ENCODE data around the gene OR8I2.
"Not testable (repeated sequence)": the region's sequence is repeated elsewhere in the genome, so short reads cannot be mapped to it uniquely, and the experiment has no call there.

OR8I2 gene

GRCh38 chr11:56093008-56093407 is at the start of gene OR8I2:
Gene OR8I2, plus strand, starts transcription at chr11:56093308. Its CDS starts 0 bp downstream, at chr11:56093308.
- DNase-seq (ENCODE audit: low read depth in 2 of 2), result no peak

GRCh38 chr11:56045538-56045937 is 47.6 kb upstream of the OR8I2 start:
- DNase-seq (ENCODE audit: low read depth in 2 of 2), result no peak

DNA sequence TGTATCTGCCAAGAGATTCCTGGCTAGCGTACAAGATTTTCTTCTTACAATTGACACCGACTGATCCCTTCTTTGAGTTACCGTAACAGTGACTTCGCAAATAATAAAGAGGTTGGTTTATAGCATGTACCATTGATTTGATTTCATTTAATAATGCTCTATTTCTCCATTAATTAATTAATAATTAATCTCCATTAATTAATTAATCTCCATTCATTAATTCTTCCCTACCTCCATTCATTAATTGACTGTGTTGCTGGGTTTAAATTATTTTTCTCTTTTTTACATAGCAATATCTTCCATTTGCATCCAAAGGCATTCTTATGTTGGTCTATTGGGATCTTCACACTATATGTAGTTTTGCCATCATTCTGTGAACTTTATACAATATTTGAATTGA is 44.6 kb upstream of the OR8I2 start:
- no peak for DNase-seq (ENCODE audit: low read depth in 2 of 2)

- DNase-seq (ENCODE audit: low read depth in 2 of 2), result no peak
These were observed 43.6 kb upstream of the OR8I2 start for GRCh38 chr11:56049487-56049886.

- DNase-seq (ENCODE audit: low read depth in 2 of 2), result not testable (repeated sequence)
These were observed 36.7 kb upstream of the OR8I2 start for GRCh38 chr11:56056366-56056765.

DNA sequence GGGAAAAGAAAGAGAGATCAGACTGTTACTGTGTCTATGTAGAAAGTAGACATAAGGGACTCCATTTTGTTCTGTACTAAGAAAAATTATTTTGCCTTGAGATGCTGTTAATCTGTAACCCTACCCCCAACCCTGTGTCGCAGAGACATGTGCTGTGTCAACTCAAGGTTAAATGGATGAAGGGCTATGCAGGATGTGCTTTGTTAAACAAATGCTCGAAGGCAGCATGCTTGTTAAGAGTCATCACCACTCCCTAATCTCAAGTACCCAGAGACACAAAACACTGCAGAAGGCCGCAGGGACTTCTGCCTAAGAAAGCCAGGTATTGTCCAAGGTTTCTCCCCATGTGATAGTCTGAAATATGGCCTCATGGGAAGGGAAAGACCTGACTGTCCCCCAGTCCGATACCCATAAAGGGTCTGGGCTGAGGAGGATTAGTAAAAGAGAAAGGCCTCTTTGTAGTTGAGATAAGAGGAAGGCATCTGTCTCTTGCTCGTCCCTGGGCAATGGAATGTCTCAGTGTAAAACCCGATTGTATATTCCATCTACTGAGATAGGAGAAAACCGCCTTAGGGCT is 35.4 kb upstream of the OR8I2 start:
- DNase-seq (ENCODE audit: low read depth in 2 of 2), result not testable (repeated sequence)

- not testable (repeated sequence) for DNase-seq (ENCODE audit: low read depth in 2 of 2)
These were observed 34.8 kb upstream of the OR8I2 start for GRCh38 chr11:56058260-56058780.

DNA sequence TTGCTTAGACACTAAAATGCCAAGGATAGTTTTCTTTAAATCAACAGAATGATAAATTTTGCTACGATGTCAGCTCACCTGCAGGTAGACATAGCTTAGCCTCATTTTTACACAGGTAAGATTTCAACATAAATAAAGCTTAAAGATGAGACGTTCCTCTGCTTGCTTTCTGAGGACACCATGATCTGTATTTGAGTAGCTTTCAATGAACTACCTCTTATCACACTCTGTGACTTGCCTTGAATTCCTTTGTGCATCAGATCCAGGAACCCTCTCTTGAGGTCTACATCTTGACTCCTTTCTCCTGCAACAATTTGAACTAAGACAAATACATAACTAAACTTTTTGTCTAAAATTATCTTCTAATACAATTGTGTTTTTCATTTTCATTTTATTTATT is 26.1 kb upstream of the OR8I2 start:
- no peak for DNase-seq (ENCODE audit: low read depth in 2 of 2)

DNA sequence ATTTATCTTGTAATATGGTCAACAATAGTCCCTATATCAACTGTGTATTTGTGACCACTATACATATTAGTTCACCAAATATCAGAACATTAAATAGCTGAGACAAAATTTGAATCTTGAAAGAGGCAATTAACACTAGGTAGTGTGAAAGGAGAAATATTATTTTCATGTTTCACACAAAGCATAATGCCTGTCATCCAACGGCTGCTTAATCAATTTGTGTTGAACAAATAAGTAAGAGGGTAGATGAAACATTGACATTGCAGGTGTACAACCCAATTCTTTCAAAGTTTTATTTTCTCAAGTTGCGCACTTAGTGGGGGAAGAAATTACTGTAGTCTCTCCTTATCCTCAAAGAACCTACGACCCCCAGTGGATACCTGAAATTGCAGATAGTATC is 3.4 kb upstream of the OR8I2 start:
- no peak for DNase-seq (ENCODE audit: low read depth in 2 of 2)

GRCh38 chr11:56103210-56103737 is 10.2 kb downstream of the OR8I2 start, which contains the start of gene OR8H2:
Gene OR8H2, plus strand, starts transcription at chr11:56103687. Its CDS starts 1,356 bp downstream, at chr11:56105043.
- DNase-seq (ENCODE audit: low read depth in 2 of 2), result no peak

DNA sequence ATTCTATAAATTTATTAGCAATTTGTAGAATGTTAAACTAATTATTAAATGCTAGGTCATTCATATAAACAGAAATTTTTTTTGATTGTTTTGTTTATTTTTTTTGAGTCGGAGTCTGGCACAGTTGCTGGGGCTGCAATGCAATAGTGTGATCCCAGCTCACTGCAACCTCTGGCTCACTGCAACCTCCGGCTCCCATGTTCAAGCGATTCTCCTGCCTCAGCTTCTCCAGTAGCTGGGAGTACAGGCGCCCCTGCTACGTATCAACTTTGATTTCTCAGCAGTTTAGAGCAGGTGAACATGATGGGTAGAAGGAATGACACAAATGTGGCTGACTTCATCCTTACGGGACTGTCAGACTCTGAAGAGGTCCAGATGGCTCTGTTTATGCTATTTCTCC is 29.0 kb downstream of the OR8I2 start, which contains the start of gene OR8H3:
TSS of gene OR8H3 (plus strand) at position 301 of the 400 bp plus-strand sequence. CDS start at position 301, 0 bp downstream.
- DNase-seq (ENCODE audit: low read depth in 2 of 2), result no peak

DNA sequence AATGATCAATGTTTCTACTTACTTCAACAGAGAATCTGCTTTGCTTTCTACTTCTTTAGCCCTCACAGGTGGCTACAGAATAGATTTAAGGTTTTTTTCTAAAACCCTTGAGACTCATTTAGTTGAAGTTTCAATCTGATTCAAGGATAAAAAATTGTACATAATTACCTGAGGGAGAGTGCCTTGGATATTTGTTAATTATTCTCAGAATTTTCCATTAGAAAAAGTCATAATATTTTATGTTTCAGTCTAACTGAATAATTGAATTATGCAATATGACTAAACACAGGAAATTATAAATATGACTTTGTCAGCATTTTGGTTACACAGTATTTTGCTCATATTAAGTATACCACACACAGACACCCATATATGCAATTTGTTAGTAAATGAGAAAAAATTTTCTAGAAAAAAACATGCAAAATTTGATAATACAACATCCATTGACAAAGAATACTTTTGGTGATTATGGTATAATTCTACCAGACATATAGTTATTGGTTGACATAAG is 47.1 kb downstream of the OR8I2 start, which contains the start of gene OR8J3:
TSS of gene OR8J3 (minus strand) at position 51 of the 511 bp plus-strand sequence. CDS start 2,483 bp downstream, outside the sequence.
- no peak for DNase-seq (ENCODE audit: low read depth in 2 of 2)

DNA sequence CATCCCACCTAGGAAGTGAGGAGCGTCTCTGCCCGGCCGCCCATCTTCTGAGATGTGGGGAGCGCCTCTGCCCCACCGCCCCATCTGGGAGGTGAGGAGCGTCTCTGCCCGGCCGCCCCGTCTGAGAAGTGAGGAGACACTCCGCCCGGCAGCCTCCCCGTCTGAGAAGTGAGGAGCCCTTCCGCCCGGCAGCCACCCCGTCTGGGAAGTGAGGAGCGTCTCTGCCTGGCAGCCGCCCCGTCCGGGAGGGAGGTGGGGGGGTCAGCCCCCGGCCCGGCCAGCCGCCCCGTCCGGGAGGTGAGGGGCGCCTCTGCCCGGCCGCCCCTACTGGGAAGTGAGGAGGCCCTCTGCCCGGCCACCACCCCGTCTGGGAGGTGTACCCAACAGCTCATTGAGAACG is 50.6 kb downstream of the OR8I2 start:
- DNase-seq (ENCODE audit: low read depth in 2 of 2), result not testable (repeated sequence)

Data from activated CD8-positive, alpha-beta memory T cell treated with anti-CD3 and anti-CD28 coated beads for 4 hours (primary cell).